SK-N-SH (cell line): Measurements from ENCODE around the gene CD96.

Experiments used
- EZH2phosphoT487 ChIP-seq: fragments of 200-600 bp; sonication (generic); IDR thresholded peaks from 2 replicates; pipeline ENCODE4 v1.6.1; 2017; ENCODE audit warnings: low read depth, mixed run types, mild to moderate bottlenecking, antibody characterized with exemption, moderate library complexity, borderline replicate concordance
- MXI1 ChIP-seq: IDR thresholded peaks from 2 replicates; pipeline ENCODE4 v1.6.1; 2012; ENCODE audit warnings: mild to moderate bottlenecking, low read depth, low read length, improper control_type of control experiment
- NFIC ChIP-seq: IDR thresholded peaks from 2 replicates; pipeline ENCODE4 v1.4.0; 2012; ENCODE audit warnings: borderline replicate concordance
- RCOR1 ChIP-seq: fragments of 150-350 bp; IDR thresholded peaks from 2 replicates; pipeline ENCODE4 v1.6.1; 2017; ENCODE audit warnings: antibody characterized with exemption, low read length
- TF ChIP-seq, protein P1 (sequence below): fragments of 200-600 bp; sonication (generic); IDR thresholded peaks from 2 replicates; pipeline ENCODE4 v1.6.1; 2017; ENCODE audit warnings: antibody characterized with exemption, mild to moderate bottlenecking, moderate library complexity

DNA sequence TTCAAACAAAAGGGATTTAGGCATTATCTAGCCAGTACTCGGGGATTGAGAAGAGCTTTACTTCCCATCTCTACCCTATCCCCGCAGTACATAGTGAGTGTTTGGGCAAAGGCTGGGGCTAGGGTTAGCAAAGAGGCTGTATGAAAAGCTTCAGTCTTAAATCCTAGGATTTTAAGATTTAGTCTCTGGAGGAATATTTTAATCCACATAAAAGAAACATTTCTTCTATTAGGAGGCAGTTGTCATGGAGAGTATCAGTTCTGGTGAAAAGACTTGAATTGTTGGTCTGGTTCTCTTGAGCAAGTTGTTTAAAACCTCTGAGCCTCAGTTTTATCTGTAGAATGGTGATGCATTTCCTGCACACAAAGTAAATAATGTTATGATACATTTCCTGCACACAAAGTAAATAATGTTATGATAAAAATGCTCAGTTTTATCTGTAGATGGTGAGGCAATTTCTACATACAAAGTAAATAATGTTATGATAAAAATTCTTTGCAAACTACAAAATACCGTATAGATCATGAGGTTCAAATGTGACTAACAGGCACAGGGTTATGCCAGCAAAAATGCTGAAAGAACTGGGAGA is 107.1 kb downstream of the CD96 start:
- TF ChIP-seq NFIC, result no peak
- TF ChIP-seq EZH2phosphoT487, result no peak
- no peak for TF ChIP-seq MXI1
- TF ChIP-seq, protein P1, sequence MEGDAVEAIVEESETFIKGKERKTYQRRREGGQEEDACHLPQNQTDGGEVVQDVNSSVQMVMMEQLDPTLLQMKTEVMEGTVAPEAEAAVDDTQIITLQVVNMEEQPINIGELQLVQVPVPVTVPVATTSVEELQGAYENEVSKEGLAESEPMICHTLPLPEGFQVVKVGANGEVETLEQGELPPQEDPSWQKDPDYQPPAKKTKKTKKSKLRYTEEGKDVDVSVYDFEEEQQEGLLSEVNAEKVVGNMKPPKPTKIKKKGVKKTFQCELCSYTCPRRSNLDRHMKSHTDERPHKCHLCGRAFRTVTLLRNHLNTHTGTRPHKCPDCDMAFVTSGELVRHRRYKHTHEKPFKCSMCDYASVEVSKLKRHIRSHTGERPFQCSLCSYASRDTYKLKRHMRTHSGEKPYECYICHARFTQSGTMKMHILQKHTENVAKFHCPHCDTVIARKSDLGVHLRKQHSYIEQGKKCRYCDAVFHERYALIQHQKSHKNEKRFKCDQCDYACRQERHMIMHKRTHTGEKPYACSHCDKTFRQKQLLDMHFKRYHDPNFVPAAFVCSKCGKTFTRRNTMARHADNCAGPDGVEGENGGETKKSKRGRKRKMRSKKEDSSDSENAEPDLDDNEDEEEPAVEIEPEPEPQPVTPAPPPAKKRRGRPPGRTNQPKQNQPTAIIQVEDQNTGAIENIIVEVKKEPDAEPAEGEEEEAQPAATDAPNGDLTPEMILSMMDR, result no peak
- TF ChIP-seq RCOR1, result no peak
